Suppressor macrophage treated with lipopolysaccharide for 1 hour (primary cell): Measurements from ENCODE around the gene CASK.
"Not testable (repeated sequence)": the region's sequence is repeated elsewhere in the genome, so short reads cannot be mapped to it uniquely, and the experiment has no call there.

ENCODE experiments used
- DNase-seq, 3 donors: peaks; one replicate each; pipeline ENCODE4 v3.0.0-alpha.2; 2020 to 2022

CASK gene

GRCh38 chrX:41688156-41688555 lies 235.2 kb downstream of the CASK start:
- DNase-seq: peak in 2 of 3 donors; percentile 31 to 36

- DNase-seq: peak in 2 of 3 donors; percentile 36 to 54
Measured at GRCh38 chrX:41686788-41687187, 236.6 kb downstream of the CASK start.

GRCh38 chrX:41684940-41685339 lies 238.4 kb downstream of the CASK start:
- no peak for DNase-seq

DNA sequence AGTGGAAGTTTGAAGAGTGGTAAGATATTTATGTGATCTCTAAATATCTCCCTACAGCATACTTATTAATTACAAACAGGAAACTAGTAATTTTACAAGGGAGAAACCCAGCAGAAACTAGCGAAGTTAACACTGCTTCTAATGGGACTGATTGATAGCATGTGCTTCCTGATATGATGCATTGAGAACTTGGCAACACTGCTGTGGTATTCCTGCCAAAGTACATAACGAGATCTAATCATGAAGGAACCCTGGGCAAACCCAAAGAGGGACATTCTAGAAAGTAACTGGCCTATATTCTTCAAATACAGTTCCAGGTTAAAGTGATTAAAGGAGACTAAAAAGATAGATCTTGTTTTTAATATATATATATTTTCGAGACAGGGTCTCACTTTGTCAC lies 239.2 kb downstream of the CASK start:
- no peak for DNase-seq

GRCh38 chrX:41677183-41678060 lies 245.9 kb downstream of the CASK start:
- DNase-seq: peak in 2 of 3 donors; percentile 15 to 22

GRCh38 chrX:41676361-41676760 lies 247.0 kb downstream of the CASK start:
- DNase-seq: not testable (repeated sequence)

DNA sequence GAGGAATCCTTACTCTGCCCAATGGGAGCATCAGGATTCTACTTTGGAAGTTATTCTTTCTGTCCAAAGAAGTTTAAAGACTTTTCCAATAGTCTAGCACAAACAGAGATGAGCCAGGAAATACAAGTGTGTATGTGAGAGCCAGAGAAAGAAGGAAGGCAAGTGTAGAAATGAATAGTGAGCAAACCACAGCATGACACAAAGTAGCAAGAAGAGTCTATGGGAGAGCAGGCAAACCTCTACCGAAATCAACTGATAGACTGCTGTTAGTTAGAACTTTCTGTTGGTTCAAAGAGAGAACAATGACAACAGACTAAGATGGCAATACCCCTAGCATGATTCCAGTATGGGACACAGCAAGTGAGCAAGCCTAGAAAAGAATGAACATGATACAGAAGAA lies 250.7 kb downstream of the CASK start:
- DNase-seq: no peak

DNA sequence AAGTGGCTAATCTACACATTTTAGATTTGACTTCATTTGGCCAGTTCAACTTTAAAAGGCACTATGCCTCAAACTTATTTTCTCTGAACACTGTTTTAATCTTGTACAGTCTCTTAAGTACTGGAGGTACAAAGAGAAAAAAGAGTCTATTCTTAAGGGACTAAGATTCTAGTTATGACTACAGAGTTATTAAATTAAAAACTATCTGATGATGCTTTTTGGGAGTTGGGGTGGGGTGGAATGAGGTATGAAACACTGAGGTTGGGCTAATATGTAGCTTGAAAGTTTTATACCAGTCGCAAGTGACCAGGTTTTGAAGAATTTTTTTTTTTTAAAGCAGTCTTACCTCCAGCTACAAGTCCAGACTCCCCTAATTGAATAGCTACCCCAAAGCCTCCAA lies 252.3 kb downstream of the CASK start:
- DNase-seq: no peak

- DNase-seq: no peak
Measured at GRCh38 chrX:41670112-41670511, 253.2 kb downstream of the CASK start.

- no peak for DNase-seq
Measured at GRCh38 chrX:41667631-41668030, 255.7 kb downstream of the CASK start.

- no peak for DNase-seq
Measured at GRCh38 chrX:41666251-41666650, 257.1 kb downstream of the CASK start.

- DNase-seq: peak; percentile 7 to 43 (median 12)
Measured at GRCh38 chrX:41665686-41666085, 257.7 kb downstream of the CASK start.

- DNase-seq: peak; percentile 12 to 22 (median 19)
Measured at GRCh38 chrX:41664908-41665307, 258.4 kb downstream of the CASK start.

- no peak for DNase-seq
Measured at GRCh38 chrX:41664375-41664901, 258.9 kb downstream of the CASK start.

- DNase-seq: peak; percentile 8 to 38 (median 23)
Measured at GRCh38 chrX:41661366-41662095, 261.8 kb downstream of the CASK start.

- DNase-seq: no peak
Measured at GRCh38 chrX:41655631-41656030, 267.7 kb downstream of the CASK start.

- no peak for DNase-seq
Measured at GRCh38 chrX:41655101-41655500, 268.3 kb downstream of the CASK start.

DNA sequence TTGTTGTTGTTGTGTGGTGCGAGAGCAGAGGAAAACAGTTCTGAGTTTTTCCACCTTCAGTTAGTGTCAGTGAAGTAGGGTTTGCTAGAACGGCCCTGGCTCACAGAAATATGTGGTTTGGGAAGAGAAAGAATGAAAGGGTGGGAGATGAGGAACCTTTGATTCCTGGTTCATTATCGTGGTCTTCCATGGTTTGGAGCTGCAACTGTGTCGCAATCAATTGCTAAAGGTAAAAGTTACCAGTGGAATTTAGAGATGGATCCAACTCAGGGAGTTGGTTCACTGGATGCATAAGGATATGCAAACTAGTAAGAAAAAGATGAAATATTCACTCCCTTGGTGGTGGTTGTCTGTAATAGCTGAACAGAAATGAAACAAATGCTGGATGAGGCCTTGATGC lies 270.2 kb downstream of the CASK start:
- DNase-seq: no peak

DNA sequence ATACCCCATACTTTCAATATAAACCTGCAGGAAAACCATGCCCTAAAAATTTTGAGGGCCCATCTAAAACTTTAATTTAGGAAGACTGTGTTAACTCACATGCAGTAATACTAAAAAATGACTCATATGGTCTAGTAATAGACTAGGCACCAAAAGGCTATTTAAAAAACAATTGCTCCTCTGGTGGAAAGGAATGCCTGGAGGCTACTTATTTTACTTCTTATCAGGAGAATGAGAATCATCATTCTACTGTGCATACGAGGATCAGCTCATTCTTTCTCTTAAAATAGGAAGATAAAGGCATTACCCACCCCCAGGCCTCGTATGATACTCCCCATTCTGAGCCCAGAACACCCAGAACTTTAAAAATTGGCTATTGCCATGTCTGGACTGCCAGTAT lies 277.2 kb downstream of the CASK start:
- not testable (repeated sequence) for DNase-seq

- DNase-seq: peak; percentile 49 to 62 (median 56)
Measured at GRCh38 chrX:41634284-41634683, 289.1 kb downstream of the CASK start.

GRCh38 chrX:41630091-41630490 lies 293.3 kb downstream of the CASK start:
- DNase-seq: peak in 1 of 3 donors; percentile 6

- no peak for DNase-seq
Measured at GRCh38 chrX:41629539-41629938, 293.8 kb downstream of the CASK start.

DNA sequence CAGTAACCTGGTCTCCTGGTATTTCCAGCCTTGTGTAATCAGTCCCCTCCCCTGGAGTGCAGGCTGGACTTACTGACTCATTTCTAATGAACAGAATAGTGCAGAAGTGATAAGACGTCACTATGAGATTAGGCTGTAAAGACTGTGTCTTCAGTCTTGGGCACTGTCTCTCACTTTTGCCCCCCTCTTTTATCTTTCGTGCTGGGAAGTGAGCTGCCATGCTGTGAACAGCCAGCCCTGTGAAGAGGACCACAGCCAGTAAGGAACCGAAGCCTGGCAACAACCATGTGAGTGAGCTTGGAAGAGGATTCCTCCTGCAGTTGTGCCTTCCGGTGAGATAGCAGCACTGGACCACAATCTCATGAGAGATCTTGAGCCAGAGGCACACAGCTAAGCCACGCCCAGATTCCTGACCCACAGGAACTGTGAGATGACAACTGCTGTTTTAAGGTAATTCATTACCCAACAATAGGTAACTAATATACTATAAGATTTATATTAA lies 302.1 kb downstream of the CASK start:
- DNase-seq: no peak

DNA sequence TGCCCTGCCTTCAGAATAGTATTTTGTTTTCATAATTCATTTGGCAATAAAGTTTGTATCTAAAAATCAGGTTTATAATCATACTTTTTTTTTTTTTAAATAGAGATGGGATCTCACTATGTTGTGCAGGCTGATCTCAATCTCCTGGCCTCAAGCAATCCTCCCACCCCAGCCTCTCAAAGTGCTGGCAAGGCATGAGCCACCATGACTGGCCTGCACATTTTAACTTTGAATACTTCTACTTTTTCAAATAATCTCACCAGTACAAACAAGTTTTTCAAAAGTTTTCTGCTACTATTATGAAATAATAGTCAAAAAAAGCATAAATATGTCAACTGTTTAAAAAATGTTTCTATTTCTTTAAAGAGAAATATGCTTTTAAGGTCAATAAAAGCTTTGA lies 304.1 kb downstream of the CASK start:
- DNase-seq: no peak
